ENCODE data around the gene HBE1. TPM values are rescaled to one million over a fixed set of nuclear protein-coding genes. Genes with fewer than 3 reads are reported as not detected.

Gene HBE1
- total and polyA plus RNA-seq, 2 experiments from 2014 or later = not detected

- TF ChIP-seq, protein P1, sequence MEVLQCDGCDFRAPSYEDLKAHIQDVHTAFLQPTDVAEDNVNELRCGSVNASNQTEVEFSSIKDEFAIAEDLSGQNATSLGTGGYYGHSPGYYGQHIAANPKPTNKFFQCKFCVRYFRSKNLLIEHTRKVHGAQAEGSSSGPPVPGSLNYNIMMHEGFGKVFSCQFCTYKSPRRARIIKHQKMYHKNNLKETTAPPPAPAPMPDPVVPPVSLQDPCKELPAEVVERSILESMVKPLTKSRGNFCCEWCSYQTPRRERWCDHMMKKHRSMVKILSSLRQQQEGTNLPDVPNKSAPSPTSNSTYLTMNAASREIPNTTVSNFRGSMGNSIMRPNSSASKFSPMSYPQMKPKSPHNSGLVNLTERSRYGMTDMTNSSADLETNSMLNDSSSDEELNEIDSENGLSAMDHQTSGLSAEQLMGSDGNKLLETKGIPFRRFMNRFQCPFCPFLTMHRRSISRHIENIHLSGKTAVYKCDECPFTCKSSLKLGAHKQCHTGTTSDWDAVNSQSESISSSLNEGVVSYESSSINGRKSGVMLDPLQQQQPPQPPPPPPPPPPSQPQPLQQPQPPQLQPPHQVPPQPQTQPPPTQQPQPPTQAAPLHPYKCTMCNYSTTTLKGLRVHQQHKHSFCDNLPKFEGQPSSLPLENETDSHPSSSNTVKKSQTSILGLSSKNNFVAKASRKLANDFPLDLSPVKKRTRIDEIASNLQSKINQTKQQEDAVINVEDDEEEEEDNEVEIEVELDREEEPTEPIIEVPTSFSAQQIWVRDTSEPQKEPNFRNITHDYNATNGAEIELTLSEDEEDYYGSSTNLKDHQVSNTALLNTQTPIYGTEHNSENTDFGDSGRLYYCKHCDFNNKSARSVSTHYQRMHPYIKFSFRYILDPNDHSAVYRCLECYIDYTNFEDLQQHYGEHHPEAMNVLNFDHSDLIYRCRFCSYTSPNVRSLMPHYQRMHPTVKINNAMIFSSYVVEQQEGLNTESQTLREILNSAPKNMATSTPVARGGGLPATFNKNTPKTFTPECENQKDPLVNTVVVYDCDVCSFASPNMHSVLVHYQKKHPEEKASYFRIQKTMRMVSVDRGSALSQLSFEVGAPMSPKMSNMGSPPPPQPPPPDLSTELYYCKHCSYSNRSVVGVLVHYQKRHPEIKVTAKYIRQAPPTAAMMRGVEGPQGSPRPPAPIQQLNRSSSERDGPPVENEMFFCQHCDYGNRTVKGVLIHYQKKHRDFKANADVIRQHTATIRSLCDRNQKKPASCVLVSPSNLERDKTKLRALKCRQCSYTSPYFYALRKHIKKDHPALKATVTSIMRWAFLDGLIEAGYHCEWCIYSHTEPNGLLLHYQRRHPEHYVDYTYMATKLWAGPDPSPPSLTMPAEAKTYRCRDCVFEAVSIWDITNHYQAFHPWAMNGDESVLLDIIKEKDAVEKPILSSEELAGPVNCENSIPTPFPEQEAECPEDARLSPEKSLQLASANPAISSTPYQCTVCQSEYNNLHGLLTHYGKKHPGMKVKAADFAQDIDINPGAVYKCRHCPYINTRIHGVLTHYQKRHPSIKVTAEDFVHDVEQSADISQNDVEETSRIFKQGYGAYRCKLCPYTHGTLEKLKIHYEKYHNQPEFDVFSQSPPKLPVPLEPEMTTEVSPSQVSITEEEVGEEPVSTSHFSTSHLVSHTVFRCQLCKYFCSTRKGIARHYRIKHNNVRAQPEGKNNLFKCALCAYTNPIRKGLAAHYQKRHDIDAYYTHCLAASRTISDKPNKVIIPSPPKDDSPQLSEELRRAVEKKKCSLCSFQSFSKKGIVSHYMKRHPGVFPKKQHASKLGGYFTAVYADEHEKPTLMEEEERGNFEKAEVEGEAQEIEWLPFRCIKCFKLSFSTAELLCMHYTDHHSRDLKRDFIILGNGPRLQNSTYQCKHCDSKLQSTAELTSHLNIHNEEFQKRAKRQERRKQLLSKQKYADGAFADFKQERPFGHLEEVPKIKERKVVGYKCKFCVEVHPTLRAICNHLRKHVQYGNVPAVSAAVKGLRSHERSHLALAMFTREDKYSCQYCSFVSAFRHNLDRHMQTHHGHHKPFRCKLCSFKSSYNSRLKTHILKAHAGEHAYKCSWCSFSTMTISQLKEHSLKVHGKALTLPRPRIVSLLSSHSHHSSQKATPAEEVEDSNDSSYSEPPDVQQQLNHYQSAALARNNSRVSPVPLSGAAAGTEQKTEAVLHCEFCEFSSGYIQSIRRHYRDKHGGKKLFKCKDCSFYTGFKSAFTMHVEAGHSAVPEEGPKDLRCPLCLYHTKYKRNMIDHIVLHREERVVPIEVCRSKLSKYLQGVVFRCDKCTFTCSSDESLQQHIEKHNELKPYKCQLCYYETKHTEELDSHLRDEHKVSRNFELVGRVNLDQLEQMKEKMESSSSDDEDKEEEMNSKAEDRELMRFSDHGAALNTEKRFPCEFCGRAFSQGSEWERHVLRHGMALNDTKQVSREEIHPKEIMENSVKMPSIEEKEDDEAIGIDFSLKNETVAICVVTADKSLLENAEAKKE (CRISPR knock-in tag; IDR thresholded peaks at IDR 0.05) = no peak
- TF ChIP-seq EZH2phosphoT487 (IDR thresholded peaks at IDR 0.05; ENCODE audit: unreplicated experiment) (no peak), REST (IDR thresholded peaks at IDR 0.05; ENCODE audit: unreplicated experiment) (no peak), CREB1 (CRISPR knock-in tag; IDR thresholded peaks at IDR 0.05; ENCODE audit: low read depth) (no peak), POLR2AphosphoS5 (IDR thresholded peaks at IDR 0.05; ENCODE audit: low read depth) (no peak), ZNF331 (CRISPR knock-in tag; IDR thresholded peaks at IDR 0.05; ENCODE audit: low read depth) (no peak), STAT1 (IDR thresholded peaks at IDR 0.05; ENCODE audit: unreplicated experiment) (no peak), ZNF114 (CRISPR knock-in tag; IDR thresholded peaks at IDR 0.05) (no peak)
- TF ChIP-seq, protein P2, sequence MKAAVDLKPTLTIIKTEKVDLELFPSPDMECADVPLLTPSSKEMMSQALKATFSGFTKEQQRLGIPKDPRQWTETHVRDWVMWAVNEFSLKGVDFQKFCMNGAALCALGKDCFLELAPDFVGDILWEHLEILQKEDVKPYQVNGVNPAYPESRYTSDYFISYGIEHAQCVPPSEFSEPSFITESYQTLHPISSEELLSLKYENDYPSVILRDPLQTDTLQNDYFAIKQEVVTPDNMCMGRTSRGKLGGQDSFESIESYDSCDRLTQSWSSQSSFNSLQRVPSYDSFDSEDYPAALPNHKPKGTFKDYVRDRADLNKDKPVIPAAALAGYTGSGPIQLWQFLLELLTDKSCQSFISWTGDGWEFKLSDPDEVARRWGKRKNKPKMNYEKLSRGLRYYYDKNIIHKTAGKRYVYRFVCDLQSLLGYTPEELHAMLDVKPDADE (IDR thresholded peaks at IDR 0.05) = no peak
- TF ChIP-seq, protein P3, sequence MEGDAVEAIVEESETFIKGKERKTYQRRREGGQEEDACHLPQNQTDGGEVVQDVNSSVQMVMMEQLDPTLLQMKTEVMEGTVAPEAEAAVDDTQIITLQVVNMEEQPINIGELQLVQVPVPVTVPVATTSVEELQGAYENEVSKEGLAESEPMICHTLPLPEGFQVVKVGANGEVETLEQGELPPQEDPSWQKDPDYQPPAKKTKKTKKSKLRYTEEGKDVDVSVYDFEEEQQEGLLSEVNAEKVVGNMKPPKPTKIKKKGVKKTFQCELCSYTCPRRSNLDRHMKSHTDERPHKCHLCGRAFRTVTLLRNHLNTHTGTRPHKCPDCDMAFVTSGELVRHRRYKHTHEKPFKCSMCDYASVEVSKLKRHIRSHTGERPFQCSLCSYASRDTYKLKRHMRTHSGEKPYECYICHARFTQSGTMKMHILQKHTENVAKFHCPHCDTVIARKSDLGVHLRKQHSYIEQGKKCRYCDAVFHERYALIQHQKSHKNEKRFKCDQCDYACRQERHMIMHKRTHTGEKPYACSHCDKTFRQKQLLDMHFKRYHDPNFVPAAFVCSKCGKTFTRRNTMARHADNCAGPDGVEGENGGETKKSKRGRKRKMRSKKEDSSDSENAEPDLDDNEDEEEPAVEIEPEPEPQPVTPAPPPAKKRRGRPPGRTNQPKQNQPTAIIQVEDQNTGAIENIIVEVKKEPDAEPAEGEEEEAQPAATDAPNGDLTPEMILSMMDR (conservative IDR thresholded peaks at IDR 0.05; ENCODE audit: low read depth in 2 of 2) = no peak
Observed at GRCh38 chr11:5277807-5278382, 8.2 kb upstream of the HBE1 start (continued).
